ENCODE results near the gene FOXB1.

FOXB1 gene

DNA sequence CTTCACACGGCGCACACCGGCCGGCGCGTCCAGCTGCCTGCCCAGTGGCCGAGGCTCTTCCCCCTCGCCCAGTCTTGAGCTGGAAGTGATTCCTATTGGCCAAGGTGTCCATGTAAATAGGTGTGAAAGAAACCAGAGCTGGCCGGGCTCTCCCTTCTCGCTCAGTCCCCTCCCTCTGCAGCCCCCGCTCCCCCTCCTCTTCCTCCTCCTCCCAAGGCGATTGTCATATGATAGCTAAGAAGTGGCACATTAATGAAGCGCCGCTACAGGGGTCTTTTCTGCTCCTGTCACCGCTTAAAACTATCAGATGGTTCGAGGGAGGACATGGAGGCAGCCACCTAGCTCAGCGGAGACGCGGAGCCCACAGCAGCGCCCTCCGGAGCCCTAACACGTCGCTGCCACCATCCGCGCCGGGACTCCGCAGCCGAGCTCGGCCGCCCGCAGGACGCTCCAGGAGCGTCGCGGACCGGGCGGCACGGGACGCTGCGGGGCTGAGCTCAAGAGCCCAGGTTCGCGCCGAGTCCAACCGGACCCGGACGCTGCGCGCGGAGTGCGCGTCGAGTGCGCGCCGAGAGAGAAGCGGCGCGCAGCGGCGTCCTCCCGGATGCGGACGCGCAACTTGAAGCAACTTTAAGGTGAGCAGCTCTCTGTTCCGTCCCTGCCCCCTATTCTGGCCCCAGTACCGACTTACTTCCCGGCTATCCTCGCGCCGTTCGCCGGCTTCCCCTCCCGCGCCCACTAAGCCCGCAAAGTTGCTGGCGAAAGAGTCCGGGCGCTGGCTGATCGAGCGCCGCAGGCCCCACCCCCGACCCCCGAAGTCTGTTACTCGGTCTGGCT is at the start of gene FOXB1:
FOXB1 (plus strand) TSS at position 303 of the 837 bp plus-strand sequence. CDS start 653 bp downstream, outside the sequence.
- DNase-seq: no peak

DNA sequence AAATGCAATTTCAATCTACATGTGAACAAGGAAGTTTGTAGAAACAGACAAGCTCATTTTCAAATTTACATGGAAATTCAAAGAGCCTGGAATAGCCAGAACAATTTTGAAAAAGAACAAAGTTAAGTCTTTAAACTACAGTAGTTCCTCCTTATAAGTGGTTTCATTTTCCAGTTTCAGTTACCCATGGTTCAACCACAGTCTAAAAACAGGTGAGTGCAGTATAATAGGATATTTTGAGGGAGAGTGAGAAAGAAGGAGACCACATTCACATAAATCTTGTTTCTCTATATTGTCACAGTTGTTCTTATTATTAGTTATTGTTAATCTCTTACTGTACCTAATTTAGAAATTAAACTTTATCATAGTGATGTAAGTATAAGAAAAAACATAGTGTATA is 45.8 kb upstream of the FOXB1 start:
- no peak for DNase-seq

DNA sequence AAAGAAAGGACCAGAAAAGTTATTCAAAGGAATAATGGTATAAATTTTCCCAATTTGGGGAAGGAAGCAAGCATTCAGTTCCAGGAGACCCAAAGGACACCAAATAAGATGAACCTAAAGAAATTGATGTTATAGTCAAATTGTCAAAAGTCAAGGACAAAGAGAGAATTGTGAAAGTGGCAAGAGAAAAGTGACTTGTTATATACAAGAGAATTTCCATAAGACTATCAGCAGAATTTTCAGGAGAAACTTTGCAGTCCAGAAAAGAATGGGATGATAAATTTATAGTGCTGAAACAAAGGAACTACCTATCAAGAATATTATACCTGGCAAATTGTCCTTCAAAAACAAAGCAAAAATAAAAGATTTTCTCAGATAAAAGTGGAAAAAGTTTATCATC is 43.8 kb upstream of the FOXB1 start:
- DNase-seq: no peak

- no peak for DNase-seq
Measured at GRCh38 chr15:59963322-59963721, 40.8 kb upstream of the FOXB1 start.

- DNase-seq: no peak
Measured at GRCh38 chr15:59963925-59964324, 40.2 kb upstream of the FOXB1 start.

- DNase-seq: no peak
Measured at GRCh38 chr15:59965741-59966140, 38.4 kb upstream of the FOXB1 start.

DNA sequence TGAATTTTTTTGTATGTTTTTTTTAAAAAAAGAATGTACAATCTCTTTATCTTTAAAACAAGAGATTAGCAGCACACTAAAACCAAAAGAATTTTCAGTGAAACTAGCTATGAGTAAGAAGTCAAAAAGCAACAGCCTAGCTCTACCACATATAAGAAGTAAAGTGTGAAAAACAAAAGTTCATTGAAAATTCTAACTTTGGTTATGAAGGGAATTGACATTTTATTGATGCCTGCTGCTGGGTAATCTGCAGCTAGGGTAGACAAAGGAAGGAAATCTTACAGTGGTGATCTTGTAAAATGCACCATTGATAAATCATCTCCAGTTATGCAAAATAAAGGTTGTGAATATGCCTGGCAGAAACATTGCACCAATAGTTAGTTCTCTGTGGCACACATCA is 37.8 kb upstream of the FOXB1 start:
- DNase-seq: no peak

DNA sequence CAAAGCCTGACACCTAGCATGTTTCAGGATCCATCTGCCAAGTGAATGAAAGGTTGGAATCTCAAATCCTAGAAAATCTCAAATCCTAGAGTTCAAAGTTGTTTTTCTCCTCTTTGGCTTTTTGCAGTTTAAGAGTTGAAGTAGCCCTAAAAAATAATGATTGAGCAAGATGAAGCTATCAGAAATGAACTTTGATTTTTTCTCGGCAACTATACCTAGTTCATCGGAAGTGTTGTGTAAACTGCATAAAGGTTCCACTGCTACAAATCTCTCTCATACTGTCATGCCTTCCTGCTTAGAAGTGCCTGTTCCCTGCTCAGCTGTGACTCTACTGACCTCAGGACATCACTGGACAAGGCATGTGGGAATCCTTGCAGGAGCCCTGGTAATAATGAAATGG is 35.8 kb upstream of the FOXB1 start:
- DNase-seq: no peak

DNA sequence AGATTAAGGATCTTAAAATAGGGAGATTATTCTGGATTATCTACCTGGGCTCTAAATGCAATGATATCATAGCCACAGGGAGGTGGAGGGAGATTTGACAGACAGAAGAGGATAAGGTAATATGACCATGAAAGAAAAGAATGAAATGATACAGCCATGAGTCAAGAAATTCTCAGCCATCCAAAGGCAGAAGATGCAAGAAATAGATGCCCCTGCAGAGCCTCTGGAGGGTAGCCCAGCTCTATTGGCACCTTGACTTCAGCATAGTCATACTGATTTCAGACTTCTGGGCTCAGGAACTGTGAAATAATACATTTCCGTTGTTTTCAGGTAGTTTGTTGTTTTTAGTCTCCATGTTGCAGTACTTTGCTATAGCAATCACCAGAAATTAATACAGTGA is 31.9 kb upstream of the FOXB1 start:
- no peak for DNase-seq

GRCh38 chr15:59976480-59977271 is 27.4 kb upstream of the FOXB1 start:
- DNase-seq: no peak

- DNase-seq: no peak
Measured at GRCh38 chr15:59991834-59992233, 12.3 kb upstream of the FOXB1 start.

DNA sequence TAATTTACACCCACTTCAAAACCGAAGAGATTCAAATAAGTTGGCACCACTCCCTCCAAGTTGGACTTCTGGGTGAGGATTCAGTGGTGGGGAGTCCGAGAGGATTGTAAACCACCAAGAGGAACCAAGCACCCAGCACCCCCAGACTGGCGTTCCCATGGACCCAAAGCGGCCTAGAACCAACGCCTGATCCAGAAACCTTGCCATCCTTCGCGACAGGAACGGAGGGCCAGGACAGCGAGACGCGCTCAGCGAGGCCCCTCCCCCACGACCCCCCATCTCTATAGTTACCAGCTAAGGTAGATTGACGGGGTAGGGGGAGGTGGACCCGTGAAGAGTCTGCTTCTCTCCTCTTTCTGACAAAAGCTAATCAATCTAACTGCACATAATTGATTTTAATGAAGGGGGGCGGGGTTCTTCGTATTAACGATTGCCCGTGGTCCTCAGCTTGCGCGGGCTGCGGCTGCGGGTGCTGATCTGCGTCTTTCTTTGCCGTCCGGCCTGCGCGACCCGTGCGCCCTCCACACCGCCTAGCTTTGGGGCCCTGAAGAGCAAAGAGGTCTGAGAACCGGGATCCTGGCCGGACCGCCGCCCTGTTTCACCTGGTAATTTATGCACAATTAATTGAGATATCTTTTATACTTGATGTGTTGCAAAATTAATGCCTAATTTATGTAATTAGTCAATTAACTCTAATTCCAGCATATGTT is 10.9 kb upstream of the FOXB1 start:
- no peak for DNase-seq

DNA sequence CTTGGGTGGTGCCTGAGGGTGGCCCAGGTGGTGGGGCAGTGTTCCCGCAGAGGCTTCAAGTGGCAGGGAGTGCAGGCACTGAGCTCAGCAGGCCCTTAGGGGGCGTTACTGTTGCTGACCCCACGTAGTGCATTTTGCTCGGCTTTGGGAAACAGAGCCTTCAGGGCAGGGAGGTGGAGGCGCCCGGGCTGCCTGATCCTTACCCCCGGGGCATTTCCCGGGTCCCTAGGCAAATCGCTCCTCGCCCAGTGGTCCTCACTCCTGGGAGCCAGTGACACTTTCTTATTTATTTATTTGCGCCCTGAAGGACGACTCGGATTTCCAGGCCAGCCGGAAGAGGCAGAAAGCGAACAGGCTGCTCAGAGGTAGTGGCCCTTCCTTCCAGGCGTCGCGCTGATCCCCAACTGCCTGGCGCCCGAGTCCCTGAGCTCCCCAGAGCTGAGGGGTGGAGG is 10.1 kb upstream of the FOXB1 start:
- no peak for DNase-seq

GRCh38 chr15:59994526-59994887 is 9.6 kb upstream of the FOXB1 start:
- no peak for DNase-seq

- no peak for DNase-seq
Measured at GRCh38 chr15:59994888-59995557, 9.1 kb upstream of the FOXB1 start.

DNA sequence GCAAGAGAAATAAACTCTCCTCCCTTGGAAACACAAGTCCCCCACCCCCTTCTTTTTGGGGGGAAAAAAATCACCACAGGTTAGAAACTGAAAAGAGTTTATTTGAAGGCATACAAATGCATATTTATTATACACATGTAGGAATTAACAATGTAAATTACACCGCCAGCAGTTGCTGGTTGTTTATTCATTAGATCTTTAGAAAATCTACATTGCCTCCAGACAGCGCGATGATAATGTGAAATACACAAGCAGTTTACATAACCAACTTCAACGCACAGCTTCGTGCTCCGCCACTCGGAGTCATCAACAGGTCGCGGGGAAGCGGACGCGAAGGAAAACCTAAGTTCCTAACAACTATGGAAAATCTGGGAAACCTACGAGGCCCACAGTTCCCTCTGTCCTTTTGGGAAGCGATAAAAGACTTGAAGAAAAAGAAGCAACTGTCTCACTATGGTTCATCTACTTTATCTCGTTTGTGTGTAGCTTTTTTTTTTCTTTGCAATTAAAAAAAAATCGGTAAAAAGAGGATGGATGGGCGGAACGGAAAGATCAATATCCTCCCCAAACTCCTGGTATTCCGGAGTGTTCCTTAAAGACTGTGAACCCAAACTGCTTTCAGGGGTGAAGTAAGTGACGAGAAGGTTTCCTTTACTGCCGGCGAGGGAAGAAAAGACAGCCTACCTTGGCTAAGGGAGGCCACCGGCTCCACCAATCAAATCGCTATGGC is 8.4 kb upstream of the FOXB1 start:
- no peak for DNase-seq

GRCh38 chr15:59996298-59997041 is 7.6 kb upstream of the FOXB1 start:
- no peak for DNase-seq

- no peak for DNase-seq
Measured at GRCh38 chr15:59997070-59997701, 6.9 kb upstream of the FOXB1 start.

DNA sequence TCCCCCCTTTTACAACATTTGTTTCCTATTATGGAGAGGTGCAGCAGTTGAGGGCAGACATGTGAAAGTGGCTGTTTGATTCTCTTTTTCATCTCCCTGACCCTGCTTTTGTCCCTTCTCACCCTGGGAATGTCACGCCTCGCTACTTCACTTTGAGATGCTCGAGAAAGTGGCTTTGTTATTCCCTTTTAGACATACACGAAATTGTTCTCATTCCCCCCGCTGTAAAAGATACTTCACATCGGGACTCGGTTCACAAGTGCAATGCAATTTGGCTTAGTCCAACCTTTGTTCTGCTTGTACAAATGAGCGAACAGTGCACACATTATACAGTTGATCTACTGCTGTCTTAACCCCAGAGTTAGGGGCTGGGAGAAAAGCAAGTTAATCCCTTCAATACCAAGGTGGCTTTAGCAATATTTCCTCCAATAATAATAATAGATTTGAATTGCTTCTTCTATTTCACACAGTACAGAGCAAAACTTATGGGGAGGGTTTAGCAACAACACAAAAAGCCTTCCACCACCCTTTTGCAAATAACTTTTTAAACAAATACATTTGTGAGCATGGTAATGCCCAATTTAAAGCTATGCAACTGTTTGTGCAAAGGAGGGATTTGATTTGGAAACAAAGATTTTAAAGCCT is 5.7 kb upstream of the FOXB1 start:
- DNase-seq: no peak

DNA sequence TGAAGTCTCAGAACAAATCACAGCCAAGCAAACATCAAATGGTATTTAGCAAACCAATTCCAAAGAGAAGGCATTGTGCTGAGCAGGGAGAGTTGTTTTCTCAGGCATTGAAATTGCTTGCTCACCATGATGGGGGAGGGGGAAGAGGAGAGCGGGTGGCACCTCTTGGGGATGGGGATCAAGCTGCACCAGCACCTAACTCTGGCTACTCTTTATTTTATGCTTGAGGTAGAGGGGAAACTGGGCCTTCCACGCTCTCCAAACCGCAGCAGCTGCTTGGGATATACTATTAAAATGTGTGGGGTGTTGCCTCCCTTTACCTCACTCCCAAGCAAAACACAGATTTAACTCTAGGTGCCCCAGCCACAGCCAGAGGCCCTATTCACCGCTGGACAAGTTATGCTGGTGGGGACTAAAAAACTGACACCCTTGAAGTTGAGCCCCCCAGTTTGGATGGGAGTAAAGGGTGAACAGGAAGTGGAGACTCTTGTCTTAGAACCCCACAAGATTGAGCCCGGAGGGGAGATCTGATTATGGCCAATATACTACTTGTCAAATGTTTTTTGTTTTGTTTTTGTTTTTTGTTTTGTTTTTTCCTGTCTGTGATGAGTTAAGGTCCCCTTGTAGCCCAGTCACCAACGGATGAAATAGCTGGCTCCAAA is 5.0 kb upstream of the FOXB1 start:
- DNase-seq: no peak

Measured in SIG-M5 (cell line).